ENCODE measurements around the gene TRAF4. TPM values are rescaled to one million over a fixed set of nuclear protein-coding genes. Genes with fewer than 3 reads are reported as not detected.

The TRAF4 gene
- total RNA-seq, 4 donors from 2014 or later, result 65.7 to 191 (median 126) TPM

DNA sequence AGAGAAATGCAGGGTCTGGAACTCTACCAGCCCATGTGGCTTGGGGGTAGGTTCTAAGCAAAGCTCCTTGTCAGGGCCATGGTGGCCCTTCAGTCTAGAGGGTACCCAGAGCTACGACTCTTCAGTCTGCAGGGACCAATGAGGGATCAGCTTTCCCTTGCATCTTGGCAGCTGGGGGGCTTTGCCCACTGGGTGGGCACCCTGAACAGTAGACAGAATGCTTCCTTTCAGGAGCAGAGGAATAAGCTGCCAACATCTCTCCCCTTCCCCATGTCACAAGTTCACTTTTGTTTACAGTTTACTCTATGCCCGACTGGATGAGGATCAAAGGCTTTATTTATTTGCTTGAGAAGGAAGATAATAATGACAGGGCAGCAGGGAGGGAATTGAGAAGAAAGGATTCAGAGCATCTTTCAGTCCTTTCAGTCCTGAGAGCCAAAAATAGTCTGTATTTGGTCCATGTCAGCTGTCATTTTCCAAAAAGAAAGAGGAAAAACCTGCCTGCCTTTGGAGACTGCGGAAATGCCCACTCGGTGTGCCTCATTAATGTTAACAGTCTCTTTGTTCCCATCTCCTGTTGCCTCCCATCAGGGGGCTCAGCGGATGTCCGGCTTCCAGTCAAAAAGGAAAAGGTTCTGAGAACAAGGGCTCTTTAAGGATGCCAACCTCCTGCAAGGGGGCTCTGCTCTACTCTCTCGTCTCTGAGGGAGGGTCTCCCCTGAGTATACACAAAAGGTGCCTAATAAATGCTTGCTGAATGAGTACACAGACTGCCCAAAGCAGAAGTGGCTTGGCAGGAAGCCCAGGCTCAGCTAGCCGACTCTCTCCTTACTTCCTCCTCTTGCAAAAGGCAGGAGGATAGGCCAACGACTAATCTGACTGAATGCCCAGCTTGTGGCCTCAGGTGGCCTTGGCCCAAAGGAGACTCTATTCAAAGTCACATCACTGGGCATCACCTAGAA is 17.1 kb downstream of the TRAF4 start:
- no peaks in the 10 kb centered on the region for H3K27me3 ChIP-seq
- TF ChIP-seq, protein P1, sequence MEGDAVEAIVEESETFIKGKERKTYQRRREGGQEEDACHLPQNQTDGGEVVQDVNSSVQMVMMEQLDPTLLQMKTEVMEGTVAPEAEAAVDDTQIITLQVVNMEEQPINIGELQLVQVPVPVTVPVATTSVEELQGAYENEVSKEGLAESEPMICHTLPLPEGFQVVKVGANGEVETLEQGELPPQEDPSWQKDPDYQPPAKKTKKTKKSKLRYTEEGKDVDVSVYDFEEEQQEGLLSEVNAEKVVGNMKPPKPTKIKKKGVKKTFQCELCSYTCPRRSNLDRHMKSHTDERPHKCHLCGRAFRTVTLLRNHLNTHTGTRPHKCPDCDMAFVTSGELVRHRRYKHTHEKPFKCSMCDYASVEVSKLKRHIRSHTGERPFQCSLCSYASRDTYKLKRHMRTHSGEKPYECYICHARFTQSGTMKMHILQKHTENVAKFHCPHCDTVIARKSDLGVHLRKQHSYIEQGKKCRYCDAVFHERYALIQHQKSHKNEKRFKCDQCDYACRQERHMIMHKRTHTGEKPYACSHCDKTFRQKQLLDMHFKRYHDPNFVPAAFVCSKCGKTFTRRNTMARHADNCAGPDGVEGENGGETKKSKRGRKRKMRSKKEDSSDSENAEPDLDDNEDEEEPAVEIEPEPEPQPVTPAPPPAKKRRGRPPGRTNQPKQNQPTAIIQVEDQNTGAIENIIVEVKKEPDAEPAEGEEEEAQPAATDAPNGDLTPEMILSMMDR (IDR thresholded peaks at IDR 0.05), result no peak
- TF ChIP-seq POLR2A (IDR thresholded peaks at IDR 0.05), result no peak
- TF ChIP-seq POLR2AphosphoS5 (IDR thresholded peaks at IDR 0.05), result no peak
- no peak for TF ChIP-seq EP300 (IDR thresholded peaks at IDR 0.05; ENCODE audit: low read depth)
- H3K27ac ChIP-seq, result peak overlapping the region in 2 of 4 donors; percentile 15 to 21
- peak; percentile 59 for DNase-seq
- H3K9me3 ChIP-seq, result no peaks in the 10 kb centered on the region
- 44 to 47% methylated on average over 5 to 9 of the region's 9 CpGs for WGBS, 2 donors (ENCODE audit: low coverage in 1 of 2)
- H3K4me3 ChIP-seq, result no peak overlapping the region
- H3K4me1 ChIP-seq, result peaks cover 0 to 17% (median 7%) of the 10 kb centered on the region in 4 donors
- in situ Hi-C loops (cut with MboI; ENCODE audit: low pct_ligation_motif_present in 1 of 4, low pct_unique_long_range_greater_than_20kb in 1 of 4, low sequenced_read_pairs in 3 of 4), result loop anchor here in 3 of 4 donors (25.0 kb wide), 2 partner anchors 126 to 151 kb away; partner anchors contain the start of genes DHRS13 (in 2 of the 3) and FLOT2 (in 1 of the 3)
- intact Hi-C loops (cut with DNase I; ENCODE audit: low total_unique reads), result loop anchor here (10.0 kb wide), 1 partner anchor 54 kb away; no protein-coding TSS in a partner anchor
- peaks cover 0 to 17% (median 3%) of the 10 kb centered on the region in 4 donors for H3K36me3 ChIP-seq

DNA sequence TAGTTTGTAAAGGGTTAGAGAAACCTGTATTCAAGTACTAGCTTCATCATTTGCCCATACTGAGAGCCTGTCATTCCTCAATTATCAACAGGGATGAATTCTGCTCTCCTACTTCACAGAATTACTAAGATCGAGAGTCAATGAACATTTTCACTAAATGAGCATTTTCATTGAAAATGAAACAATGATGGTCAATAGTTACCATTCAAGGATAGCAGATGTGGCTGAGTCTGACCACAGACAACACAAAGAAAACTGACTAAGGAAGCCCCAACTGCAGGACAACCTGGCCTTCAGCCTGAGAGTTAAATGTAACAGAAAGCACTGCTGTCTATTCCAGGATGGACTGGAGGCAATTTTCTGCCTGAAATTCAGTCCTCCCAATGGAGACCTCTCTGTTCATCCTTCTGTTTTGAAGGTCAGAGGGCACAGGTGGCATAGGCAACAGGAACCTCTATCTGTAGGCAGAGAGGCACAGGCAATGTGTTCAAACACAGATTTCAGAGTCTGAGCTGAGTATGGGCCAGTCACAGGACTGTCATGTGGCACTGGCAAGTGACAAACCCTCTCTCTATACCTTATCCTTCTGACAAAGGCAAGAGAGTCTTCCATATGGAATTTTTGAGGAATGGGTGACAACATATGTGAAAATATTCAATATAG is 19.5 kb downstream of the TRAF4 start:
- in situ Hi-C loops (cut with MboI; ENCODE audit: low pct_ligation_motif_present in 1 of 4, low pct_unique_long_range_greater_than_20kb in 1 of 4, low sequenced_read_pairs in 3 of 4) (loop anchor here in 3 of 4 donors (25.0 kb wide), 2 partner anchors 124 to 149 kb away; partner anchors contain the start of genes DHRS13 (in 2 of the 3) and FLOT2 (in 1 of the 3)), intact Hi-C loops (cut with DNase I; ENCODE audit: low total_unique reads) (loop anchor here (10.0 kb wide), 1 partner anchor 52 kb away; no protein-coding TSS in a partner anchor)
- H3K27ac ChIP-seq, result peak overlapping the region in 1 of 4 donors; percentile 6
- H3K36me3 ChIP-seq, result peaks cover 0 to 19% (median 3%) of the 10 kb centered on the region in 4 donors
- no peak for DNase-seq
- no peaks in the 10 kb centered on the region for H3K9me3 ChIP-seq
- TF ChIP-seq, protein P1 (IDR thresholded peaks at IDR 0.05), result no peak
- TF ChIP-seq POLR2AphosphoS5 (IDR thresholded peaks at IDR 0.05) (no peak), EP300 (IDR thresholded peaks at IDR 0.05; ENCODE audit: low read depth) (no peak), POLR2A (IDR thresholded peaks at IDR 0.05) (no peak)
- peaks cover 0 to 17% (median 7%) of the 10 kb centered on the region in 4 donors for H3K4me1 ChIP-seq
- 79 to 92% methylated on average over 1 of the region's 1 CpG for WGBS, 2 donors (ENCODE audit: low coverage in 1 of 2)
- H3K4me3 ChIP-seq, result no peak overlapping the region
- H3K27me3 ChIP-seq, result no peaks in the 10 kb centered on the region

DNA sequence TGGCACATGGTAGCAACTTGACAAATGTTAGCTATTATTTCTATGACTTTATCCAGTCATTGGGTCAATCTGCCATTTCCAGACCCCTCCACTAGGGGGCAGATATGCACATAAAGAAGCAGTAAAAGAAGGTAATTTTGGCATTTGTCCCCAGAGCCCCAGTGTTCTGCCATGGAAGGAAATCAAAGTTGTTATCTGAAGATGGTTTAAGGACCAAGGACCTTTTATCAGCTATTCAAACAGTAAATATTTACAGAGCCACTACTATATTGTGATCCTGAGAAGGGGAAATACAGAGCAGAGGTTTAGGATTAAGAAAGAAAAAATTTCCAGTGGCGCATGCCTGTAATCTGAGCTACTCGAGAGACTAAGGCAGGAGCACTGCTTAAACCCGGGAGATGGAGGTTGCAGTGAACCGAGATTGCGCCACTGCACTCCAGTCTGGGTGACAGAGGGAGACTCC is 20.0 kb downstream of the TRAF4 start:
- DNase-seq, result peak; percentile 81
- H3K9me3 ChIP-seq, result no peaks in the 10 kb centered on the region
- in situ Hi-C loops (cut with MboI; ENCODE audit: low pct_ligation_motif_present in 1 of 4, low pct_unique_long_range_greater_than_20kb in 1 of 4, low sequenced_read_pairs in 3 of 4), result loop anchor here in 3 of 4 donors (25.0 kb wide), 2 partner anchors 123 to 148 kb away; partner anchors contain the start of genes DHRS13 (in 2 of the 3) and FLOT2 (in 1 of the 3)
- TF ChIP-seq EP300 (IDR thresholded peaks at IDR 0.05; ENCODE audit: low read depth) (no peak), POLR2A (IDR thresholded peaks at IDR 0.05) (no peak), POLR2AphosphoS5 (IDR thresholded peaks at IDR 0.05) (peak in 1 of 3 donors; percentile 11)
- TF ChIP-seq, protein P1 (IDR thresholded peaks at IDR 0.05), result peak; percentile 80 to 92 (median 88)
- no peak overlapping the region for H3K27ac ChIP-seq
- no peak overlapping the region for H3K4me3 ChIP-seq
- peaks cover 0 to 17% (median 7%) of the 10 kb centered on the region in 4 donors for H3K4me1 ChIP-seq
- no peaks in the 10 kb centered on the region for H3K27me3 ChIP-seq
- intact Hi-C loops (cut with DNase I; ENCODE audit: low total_unique reads), result loop anchor here (10.0 kb wide), 1 partner anchor 51 kb away; no protein-coding TSS in a partner anchor
- H3K36me3 ChIP-seq, result peaks cover 0 to 17% (median 3%) of the 10 kb centered on the region in 4 donors
- WGBS, 2 donors (ENCODE audit: low coverage in 1 of 2), result 57% methylated on average over 5 of the region's 5 CpGs; no CpG with 5 or more reads in 1 of the 2 donors

Data from transverse colon (tissue), 4 donors.